A549 treated with ZK216348 at 1 μM for 4 hours (cell line): ENCODE measurements around the gene HS6ST2. TPM values are rescaled to one million over a fixed set of nuclear protein-coding genes. Genes with fewer than 3 reads are reported as not detected.

Source experiments
- total RNA-seq: library from RNA; stranded (reverse); fragments of 200-300 nt; extraction: Qiagen RNA extraction; gene quantifications from 5 replicates; pipeline ENCODE4 v1.2.3, GENCODE V29; 2022; ENCODE audit warnings: low read depth

HS6ST2 gene
- 0.06 to 0.07 TPM in 2 of 5 replicates, not detected in the others for total RNA-seq

DNA sequence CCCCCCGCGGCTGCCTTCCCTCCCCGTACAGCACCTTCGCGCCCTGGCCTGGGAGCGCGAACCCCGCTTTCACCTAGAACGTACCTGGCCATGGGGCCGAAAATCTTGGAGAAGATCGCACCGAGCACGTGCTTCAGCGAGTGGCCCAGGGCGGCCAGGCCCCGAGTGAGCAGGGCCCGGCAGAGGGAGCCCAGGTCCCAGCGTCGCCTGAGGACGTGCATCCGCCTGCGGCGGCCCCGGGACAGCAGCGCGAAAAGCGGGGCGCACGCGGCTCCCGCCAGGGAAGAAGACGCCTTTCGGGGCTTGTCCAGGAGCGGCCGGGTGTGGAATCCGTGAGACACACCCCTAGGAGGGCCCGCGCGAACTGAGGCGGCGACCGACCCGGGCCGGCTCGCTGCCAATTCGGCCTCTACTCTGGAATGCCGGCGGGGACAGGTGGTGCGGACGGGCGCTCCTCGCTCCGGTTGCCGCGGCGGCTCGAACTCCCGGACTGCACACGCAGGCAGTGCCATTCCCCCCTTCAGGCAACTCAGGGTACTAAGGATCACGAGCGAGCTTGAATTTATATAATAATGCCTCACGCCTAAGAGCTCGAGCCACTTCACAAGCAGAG, at the start of gene HS6ST2:
HS6ST2 (minus strand) TSS at position 539 of the 613 bp plus-strand sequence.

Other genes starting within 250 kb of the HS6ST2 start
- gene USP26, start 138.5 kb upstream of the HS6ST2 start, total RNA-seq = not detected in 5 replicates